H1 (cell line): ENCODE results near the gene FAM193A. TPM values are rescaled to one million over a fixed set of nuclear protein-coding genes. Genes with fewer than 3 reads are reported as not detected.

Experiments used
- CTCF ChIA-PET: fragments of 300-600 bp; sonication (Branson Sonifier 250); formaldehyde crosslinking; loops from one replicate; lab custom pipeline; 2021; ENCODE audit not compliant: partially characterized antibody; lab: Charles Lee
- POLR2A ChIA-PET: fragments of 300-600 bp; sonication (Branson Sonifier 250); formaldehyde crosslinking; loops from one replicate; lab custom pipeline; 2021; ENCODE audit warnings: inconsistent platforms; ENCODE audit not compliant: partially characterized antibody; lab: Charles Lee
- DNase-seq, 2 experiments: peaks; one replicate each; pipeline versions ENCODE4 v3.0.0 to v3.0.0-alpha.2; 2010 to 2022; ENCODE audit warnings: low spot score in 2 of 2, low read depth in 1 of 2, mixed read lengths in 1 of 2
- FAIRE-seq: peaks from 2 replicates; lab custom pipeline; 2011; peaks lifted over from hg19 to GRCh38; lab: Jason Lieb, UNC
- H2AFZ ChIP-seq: 2 replicates; pipeline ENCODE4 v1.8.1; 2012; ENCODE audit warnings: low read length, inconsistent platforms
- H2AK5ac ChIP-seq: 2 replicates; pipeline ENCODE4 v1.6.1; 2013; ENCODE audit warnings: low read depth, low read length
- H2BK120ac ChIP-seq: replicated peaks from 2 replicates; pipeline ENCODE3; 2013; ENCODE audit warnings: low read depth, low read length, inconsistent platforms
- H2BK12ac ChIP-seq: 2 replicates; pipeline ENCODE4 v1.6.1; 2013; ENCODE audit warnings: low read depth, low read length
- H2BK15ac ChIP-seq: 2 replicates; pipeline ENCODE4 v1.6.1; 2013; ENCODE audit warnings: low read length
- H2BK20ac ChIP-seq: 2 replicates; pipeline ENCODE4 v1.6.1; 2013; ENCODE audit warnings: low read length
- H2BK5ac ChIP-seq: 2 replicates; pipeline ENCODE4 v1.6.1; 2013; ENCODE audit warnings: low read depth, low read length
- H3K14ac ChIP-seq: 2 replicates; pipeline ENCODE4 v1.6.1; 2013; ENCODE audit warnings: inconsistent platforms; ENCODE audit not compliant: insufficient read length
- H3K18ac ChIP-seq: 2 replicates; pipeline ENCODE4 v1.6.1; 2013; ENCODE audit warnings: low read length; ENCODE audit errors: extremely low read depth
- H3K23ac ChIP-seq: 2 replicates; pipeline ENCODE4 v1.6.1; 2013; ENCODE audit warnings: inconsistent platforms; ENCODE audit not compliant: insufficient read length
- H3K23me2 ChIP-seq: 2 replicates; pipeline ENCODE4 v1.6.1; 2013; ENCODE audit warnings: low read depth, low read length
- H3K27ac ChIP-seq: 2 replicates; pipeline ENCODE4 v1.6.1; 2011; ENCODE audit warnings: low read depth, low read length, inconsistent platforms
- H3K27me3 ChIP-seq, 4 experiments: replicated peaks in 1 of 4; 1 replicate in 1 of 4; 2 replicates in 3 of 4; pipeline versions ENCODE4 v1.6.1 to v1.8.1; 2011 to 2013; ENCODE audit warnings: low read length in 3 of 4, mild to moderate bottlenecking in 3 of 4, inconsistent platforms in 2 of 4, mixed read lengths in 2 of 4, moderate library complexity in 1 of 4; ENCODE audit not compliant: control insufficient read depth in 3 of 4, insufficient read depth in 3 of 4; ENCODE audit errors: extremely low read depth in 1 of 4
- H3K36me3 ChIP-seq, 4 experiments: 2 replicates each; pipeline versions ENCODE4 v1.6.1 to v1.8.1; 2011 to 2013; ENCODE audit warnings: mild to moderate bottlenecking in 4 of 4, low read length in 3 of 4, moderate library complexity in 2 of 4, control low read depth in 1 of 4, inconsistent platforms in 1 of 4; ENCODE audit not compliant: insufficient read depth in 4 of 4, control insufficient read depth in 2 of 4
- H3K4ac ChIP-seq: replicated peaks from 2 replicates; pipeline ENCODE3; 2013; ENCODE audit warnings: low read length, low read depth, mixed read lengths, inconsistent platforms; ENCODE audit not compliant: insufficient read length
- H3K4me1 ChIP-seq, 4 experiments: replicated peaks in 1 of 4; 1 replicate in 1 of 4; 2 replicates in 3 of 4; pipeline versions ENCODE4 v1.6.1 to v1.8.1; 2011 to 2013; ENCODE audit warnings: low read length in 3 of 4, inconsistent platforms in 2 of 4, mixed read lengths in 1 of 4; ENCODE audit not compliant: insufficient read depth in 4 of 4, control insufficient read depth in 3 of 4
- H3K4me2 ChIP-seq, 2 experiments: 2 replicates each; pipeline versions ENCODE4 v1.6.1 to v1.8.1; 2011 to 2013; ENCODE audit warnings: low read depth in 2 of 2, low read length in 2 of 2, control low read depth in 1 of 2, inconsistent platforms in 1 of 2, mild to moderate bottlenecking in 1 of 2; ENCODE audit not compliant: insufficient read depth in 1 of 2
- H3K4me3 ChIP-seq, 4 experiments: fragments of 200-600, 300-600 bp in 1 of 4; sonication (generic), shearing (Covaris generic), sonication (Bioruptor Twin) in 1 of 4; 2 replicates each; pipeline versions ENCODE4 v1.5.1 to v1.8.1; 2011 to 2016; ENCODE audit warnings: low read length in 4 of 4, low read depth in 3 of 4, control low read depth in 2 of 4, inconsistent platforms in 2 of 4, mild to moderate bottlenecking in 2 of 4, mixed read lengths in 1 of 4, moderate library complexity in 1 of 4; ENCODE audit not compliant: insufficient read depth in 2 of 4; ENCODE audit errors: extremely low read depth in 1 of 4
- H3K56ac ChIP-seq: replicated peaks from 2 replicates; pipeline ENCODE3; 2013; ENCODE audit warnings: low read depth, mild to moderate bottlenecking, mixed read lengths, low read length, inconsistent platforms; ENCODE audit not compliant: insufficient read length
- H3K79me1 ChIP-seq: 2 replicates; pipeline ENCODE4 v1.6.1; 2013; ENCODE audit warnings: low read depth, low read length, control low read depth
- H3K79me2 ChIP-seq, 2 experiments: 2 replicates each; pipeline versions ENCODE4 v1.6.1 to v1.8.1; 2012 to 2013; ENCODE audit warnings: low read length in 2 of 2, mild to moderate bottlenecking in 2 of 2, inconsistent platforms in 1 of 2; ENCODE audit not compliant: insufficient read depth in 2 of 2, control insufficient read depth in 1 of 2
- H3K9ac ChIP-seq, 4 experiments: replicated peaks in 1 of 4; 1 replicate in 1 of 4; 2 replicates in 3 of 4; pipeline versions ENCODE4 v1.6.1 to v1.8.1; 2011 to 2013; ENCODE audit warnings: low read depth in 3 of 4, low read length in 3 of 4, control low read depth in 2 of 4, mild to moderate bottlenecking in 2 of 4, moderate library complexity in 2 of 4, inconsistent platforms in 1 of 4; ENCODE audit errors: extremely low read depth in 1 of 4
- H3K9me3 ChIP-seq, 2 experiments: 2 replicates each; pipeline versions ENCODE4 v1.6.1 to v1.8.1; 2012 to 2013; ENCODE audit warnings: mild to moderate bottlenecking in 2 of 2, moderate library complexity in 2 of 2, control low read depth in 1 of 2, inconsistent platforms in 1 of 2, low read depth in 1 of 2, low read length in 1 of 2, mixed read lengths in 1 of 2; ENCODE audit not compliant: insufficient read depth in 2 of 2
- H4K20me1 ChIP-seq, 2 experiments: replicated peaks in 1 of 2; 2 replicates each; pipeline versions ENCODE3 to v1.8.1; 2011 to 2013; ENCODE audit warnings: inconsistent platforms in 2 of 2, low read length in 2 of 2, mild to moderate bottlenecking in 1 of 2; ENCODE audit not compliant: insufficient read depth in 2 of 2, control insufficient read depth in 1 of 2
- H4K5ac ChIP-seq: 2 replicates; pipeline ENCODE4 v1.6.1; 2013; ENCODE audit warnings: low read length, low read depth, mixed read lengths, inconsistent platforms; ENCODE audit not compliant: insufficient read length
- H4K8ac ChIP-seq: 2 replicates; pipeline ENCODE4 v1.8.0; 2013; ENCODE audit warnings: mild to moderate bottlenecking, moderate library complexity, low read length, inconsistent platforms; ENCODE audit not compliant: insufficient read depth; ENCODE audit errors: extremely low read depth
- H4K91ac ChIP-seq: replicated peaks from 2 replicates; pipeline ENCODE3; 2013; ENCODE audit warnings: low read length, mixed read lengths, inconsistent platforms; ENCODE audit not compliant: insufficient read length
- ASH2L ChIP-seq: fragments of 200-600, 300-600 bp; sonication (generic); IDR thresholded peaks from one replicate; pipeline ENCODE4 v1.7.1; 2017; ENCODE audit warnings: low read length
- ATF2 ChIP-seq: IDR thresholded peaks from 2 replicates; pipeline ENCODE4 v1.6.1; 2012; ENCODE audit warnings: low read length, inconsistent platforms
- CBX5 ChIP-seq: fragments of 300-800, 300-1000 bp; sonication (generic); IDR thresholded peaks from 2 replicates; pipeline ENCODE4 v1.7.1; 2016; ENCODE audit warnings: antibody characterized with exemption, low read length, low read depth
- CEBPB ChIP-seq: IDR thresholded peaks from 2 replicates; pipeline ENCODE4 v1.6.1; 2012; ENCODE audit warnings: low read depth, low read length
- CHD2 ChIP-seq: IDR thresholded peaks from 2 replicates; pipeline ENCODE4 v1.6.1; 2012; ENCODE audit warnings: low read length, improper control_type of control experiment
- EP300 ChIP-seq, 2 experiments: IDR thresholded peaks; 1 replicate in 1 of 2; 2 replicates in 1 of 2; pipeline ENCODE4 v1.6.1; 2011 to 2012; ENCODE audit warnings: low read depth in 2 of 2, low read length in 2 of 2, mild to moderate bottlenecking in 2 of 2, borderline replicate concordance in 1 of 2, inconsistent platforms in 1 of 2, moderate library complexity in 1 of 2
- MAFK ChIP-seq: IDR thresholded peaks from 2 replicates; pipeline ENCODE4 v1.6.1; 2012; ENCODE audit warnings: low read depth, mild to moderate bottlenecking, improper control_type of control experiment, low read length
- NANOG ChIP-seq: IDR thresholded peaks from 2 replicates; pipeline ENCODE4 v1.6.1; 2011; ENCODE audit warnings: low read length, low read depth, mild to moderate bottlenecking, inconsistent platforms; ENCODE audit not compliant: insufficient read depth, poor library complexity, severe bottlenecking
- SIN3A ChIP-seq, 2 experiments: IDR thresholded peaks in 1 of 2; conservative IDR thresholded peaks in 1 of 2; 2 replicates each; pipeline ENCODE4 v1.6.1; 2011 to 2012; ENCODE audit warnings: low read length in 2 of 2, improper control_type of control experiment in 1 of 2, low read depth in 1 of 2, mild to moderate bottlenecking in 1 of 2
- USF2 ChIP-seq: IDR thresholded peaks from 2 replicates; pipeline ENCODE4 v1.6.1; 2011; ENCODE audit warnings: low read length, improper control_type of control experiment
- WGBS, 2 experiments: shearing (Covaris generic) in 1 of 2; methylation state at CpG; one replicate each; pipeline versions ENCODE4 v1.1.6 to v1.1.7; 2013 to 2015; ENCODE audit warnings: low lambda C conversion rate in 2 of 2, mixed read lengths in 2 of 2, inconsistent platforms in 1 of 2, low coverage in 1 of 2, missing lambda C conversion rate in 1 of 2; ENCODE audit not compliant: insufficient replicate concordance in 2 of 2, insufficient coverage in 1 of 2, insufficient read length in 1 of 2; ENCODE audit errors: extremely low coverage in 1 of 2, missing lambda C conversion rate in 1 of 2; 5-methylcytosine and 5-hydroxymethylcytosine counted together
- polyA plus RNA-seq, 7 experiments: library from polyadenylated mRNA; depleted of rRNA in 3 of 7; stranded (reverse) in 5 of 7; unstranded in 2 of 7; fragments of >200 nt in 5 of 7; fragments of 200-250 nt in 2 of 7; gene quantifications; 1 replicate in 5 of 7; 2 replicates in 1 of 7; 4 replicates in 1 of 7; pipeline versions ENCODE4 v1.2.1 to v1.2.3, GENCODE V29; 2011 to 2013; ENCODE audit warnings: missing spikeins in 2 of 7, mixed read lengths in 2 of 7
- total RNA-seq: library from RNA; stranded (reverse); fragmentation: NEBNext Ultra II Directional; extraction: Animal tissue kit (Norgen Biotek cat#: 25700); gene quantifications from 2 replicates; pipeline ENCODE4 v1.2.1, GENCODE V29; 2021

FAM193A gene
- total and polyA plus RNA-seq, 2 of the 8 experiments (the other 6 are each of a cell fraction or from before 2014, with no cell fraction given), result 8.7 to 26.2 TPM

- no peak overlapping the region for H3K4ac ChIP-seq
- DNase-seq (no peak), FAIRE-seq (no peak)
- H3K79me1 ChIP-seq, result peaks cover 16% of the 10 kb centered on the region
- 92% methylated on average over 5 of the region's 5 CpGs; no CpG with 5 or more reads in 1 of the 2 experiments for WGBS, 2 experiments
- TF ChIP-seq CEBPB, result no peak
- no peak for TF ChIP-seq SIN3A (conservative IDR thresholded peaks at IDR 0.05 in 1 of 2, IDR thresholded peaks at IDR 0.05 in 1 of 2; ENCODE audit: low read depth in 1 of 2, low read length in 2 of 2)
- no peak for TF ChIP-seq ASH2L
- TF ChIP-seq EP300 (IDR thresholded peaks at IDR 0.05; ENCODE audit: borderline replicate concordance in 1 of 2, low read depth in 2 of 2, low read length in 2 of 2), result no peak
- no peak for TF ChIP-seq USF2
- no peak for TF ChIP-seq CHD2
- TF ChIP-seq ATF2, result no peak
- TF ChIP-seq MAFK, result no peak
- no peak for TF ChIP-seq NANOG
- TF ChIP-seq CBX5, result no peak
- peaks cover 3 to 16% (median 5%) of the 10 kb centered on the region in 4 experiments for H3K4me1 ChIP-seq
- ChIA-PET CTCF (interaction anchor here (2.2 kb wide), 1 partner anchor 9 kb away, joined by 5 read pairs; no protein-coding TSS in a partner anchor), POLR2A (no interaction called here)
- H2BK15ac ChIP-seq, result no peak overlapping the region
- no peak overlapping the region for H3K4me3 ChIP-seq
- H4K91ac ChIP-seq, result no peak overlapping the region
- H2BK120ac ChIP-seq, result no peak overlapping the region
- no peak overlapping the region for H3K27ac ChIP-seq
- H3K18ac ChIP-seq, result no peak overlapping the region
- no peak overlapping the region for H2AFZ ChIP-seq
- H3K36me3 ChIP-seq, result no peaks in the 10 kb centered on the region
- no peak overlapping the region for H4K5ac ChIP-seq
- H3K27me3 ChIP-seq, result no peaks in the 10 kb centered on the region
- no peak overlapping the region for H3K14ac ChIP-seq
- H3K9ac ChIP-seq, result no peak overlapping the region
- H3K56ac ChIP-seq, result no peak overlapping the region
- H2BK20ac ChIP-seq, result no peak overlapping the region
- H3K4me2 ChIP-seq, result no peak overlapping the region
- no peak overlapping the region for H2BK5ac ChIP-seq
- H3K23me2 ChIP-seq, result no peaks in the 10 kb centered on the region
- no peak overlapping the region for H2AK5ac ChIP-seq
- H3K79me2 ChIP-seq, result peaks cover 6 to 91% of the 10 kb centered on the region in 2 experiments; a peak in 3 of 4 replicates
- H3K9me3 ChIP-seq, result no peaks in the 10 kb centered on the region
- no peak overlapping the region for H4K8ac ChIP-seq
- peaks cover 13 to 19% of the 10 kb centered on the region in 2 experiments for H4K20me1 ChIP-seq
- no peak overlapping the region for H2BK12ac ChIP-seq
- no peak overlapping the region for H3K23ac ChIP-seq
Observed at GRCh38 chr4:2586502-2586901, 50.1 kb downstream of the FAM193A start.
